GM12878 (cell line): ENCODE results near the gene CROT. TPM values are rescaled to one million over a fixed set of nuclear protein-coding genes. Genes with fewer than 3 reads are reported as not detected.

ENCODE experiments used
- ATAC-seq: fragments of 200-7000 bp; cut with Tn5 transposase; 3 replicates; pipeline ENCODE4 v1.9.1; 2020; ENCODE audit warnings: mild to moderate bottlenecking, moderate library complexity
- BruUV-seq: library from RNA; stranded (reverse); fragments of 400-500 nt; replicated peaks from 2 replicates; lab custom pipeline; 2021; lab: Mats Ljungman, UMichigan
- CTCF ChIA-PET: fragments of 300-600 bp; sonication (Branson Sonifier 250); formaldehyde crosslinking; extraction: SDS; loops from one replicate; lab custom pipeline; 2021; ENCODE audit warnings: inconsistent platforms; lab: Yijun Ruan, JAX
- POLR2A ChIA-PET: fragments of 350-600 bp; formaldehyde crosslinking; extraction: SDS; loops from one replicate; lab custom pipeline; 2021; ENCODE audit warnings: inconsistent platforms; lab: Charles Lee
- RAD21 ChIA-PET: fragments of 300-600 bp; sonication (Branson Sonifier 250); formaldehyde crosslinking; loops from one replicate; lab custom pipeline; 2023; ENCODE audit warnings: antibody characterized with exemption; ENCODE audit not compliant: unreplicated experiment; lab: Charles Lee
- SMC1A ChIA-PET: fragments of 300-600 bp; sonication (Branson Sonifier 250); formaldehyde crosslinking; loops from one replicate; lab custom pipeline; 2023; ENCODE audit not compliant: unreplicated experiment, uncharacterized antibody; lab: Charles Lee
- DNase-seq: peaks from one replicate; pipeline ENCODE4 v3.0.0-alpha.2; 2011; ENCODE audit warnings: low read depth, low spot score
- FAIRE-seq: peaks from 3 replicates; lab custom pipeline; 2011; peaks lifted over from hg19 to GRCh38; lab: Jason Lieb, UNC
- H2AFZ ChIP-seq: 2 replicates; pipeline ENCODE4 v1.6.0; 2011; ENCODE audit warnings: low read depth, low read length, control low read depth; ENCODE audit not compliant: control insufficient read depth
- H3K27ac ChIP-seq: 2 replicates; pipeline ENCODE4 v1.5.1; 2011; ENCODE audit warnings: control low read depth; ENCODE audit not compliant: control insufficient read depth, insufficient read depth
- H3K27me3 ChIP-seq, 2 experiments: replicated peaks in 1 of 2; 2 replicates each; pipeline versions ENCODE4 v1.6.0 to v1.6.1; 2011; ENCODE audit warnings: low read length in 1 of 2; ENCODE audit not compliant: control insufficient read depth in 2 of 2, insufficient read depth in 2 of 2
- H3K36me3 ChIP-seq, 2 experiments: 2 replicates each; pipeline ENCODE4 v1.5.1; 2011; ENCODE audit warnings: low read length in 1 of 2; ENCODE audit not compliant: control insufficient read depth in 2 of 2, insufficient read depth in 2 of 2
- H3K4me1 ChIP-seq: 2 replicates; pipeline ENCODE4 v1.6.1; 2011; ENCODE audit warnings: mild to moderate bottlenecking, low read length, moderate library complexity, mixed read lengths; ENCODE audit not compliant: control insufficient read depth, insufficient read depth
- H3K4me2 ChIP-seq: 2 replicates; pipeline ENCODE4 v1.6.0; 2011; ENCODE audit warnings: control low read depth; ENCODE audit not compliant: control insufficient read depth, insufficient read depth
- H3K4me3 ChIP-seq: fragments of 200-600 bp; sonication (generic); 2 replicates; pipeline ENCODE4 v1.5.1; 2016
- H3K79me2 ChIP-seq: 2 replicates; pipeline ENCODE4 v1.6.0; 2011; ENCODE audit warnings: low read length; ENCODE audit not compliant: control insufficient read depth, insufficient read depth
- H3K9ac ChIP-seq: 2 replicates; pipeline ENCODE4 v1.8.0; 2011; ENCODE audit warnings: low read length, control low read depth, mixed read lengths; ENCODE audit not compliant: control insufficient read depth, insufficient read depth
- H3K9me3 ChIP-seq: replicated peaks from 3 replicates; pipeline ENCODE4 v1.5.1; 2011; ENCODE audit warnings: mild to moderate bottlenecking, low read length; ENCODE audit not compliant: control insufficient read depth, insufficient read depth
- H4K20me1 ChIP-seq: 2 replicates; pipeline ENCODE4 v1.6.0; 2011; ENCODE audit not compliant: control insufficient read depth, insufficient read depth
- MTA3 ChIP-seq: IDR thresholded peaks from 2 replicates; pipeline ENCODE4 v1.6.1; 2012; ENCODE audit warnings: low read length, inconsistent platforms, borderline replicate concordance
- POLR2AphosphoS5 ChIP-seq: IDR thresholded peaks from 2 replicates; pipeline ENCODE4 v1.6.1; 2011; ENCODE audit warnings: mild to moderate bottlenecking, low read length, inconsistent platforms
- RBBP5 ChIP-seq: fragments of 200-600 bp; sonication (generic); conservative IDR thresholded peaks from 2 replicates; pipeline ENCODE4 v1.6.1; 2016
- RELA ChIP-seq: fragments of 450-650 bp; IDR thresholded peaks from 2 replicates; pipeline ENCODE4 v1.8.0; 2014; ENCODE audit warnings: borderline replicate concordance; ENCODE audit not compliant: partially characterized antibody
- SREBF1 ChIP-seq: IDR thresholded peaks from 2 replicates; pipeline ENCODE4 v1.6.1; 2012; ENCODE audit warnings: mild to moderate bottlenecking, low read length
- SUPT20H ChIP-seq: IDR thresholded peaks from 2 replicates; pipeline ENCODE4 v1.6.1; 2011; ENCODE audit warnings: low read depth, mild to moderate bottlenecking, low read length, moderate library complexity, borderline replicate concordance; ENCODE audit not compliant: control insufficient read depth
- WGBS: methylation state at CpG from one replicate; pipeline ENCODE4 v1.1.6; 2016; ENCODE audit warnings: low lambda C conversion rate; ENCODE audit not compliant: insufficient replicate concordance, insufficient coverage; ENCODE audit errors: missing lambda C conversion rate; 5-methylcytosine and 5-hydroxymethylcytosine counted together
- in situ Hi-C: fragments of 300-500 bp; cut with MboI; formaldehyde crosslinking; loops from 9 replicates; pipeline ENCODE4 v1.14.3; 2018; ENCODE audit warnings: mixed read lengths
- intact Hi-C: fragments of 100-400 bp; cut with micrococcal nuclease; formaldehyde crosslinking; loops from one replicate; pipeline ENCODE4 v1.14.2; 2022; ENCODE audit not compliant: unreplicated experiment
- polyA plus RNA-seq, 11 experiments: library from polyadenylated mRNA; depleted of rRNA in 4 of 11; unstranded in 6 of 11; stranded (reverse) in 5 of 11; fragments of >200 nt; fragmentation: Nextera tagmentation in 4 of 11; fragmentation: Illumina TruSeq in 1 of 11; extraction: Ambion mirVana in 4 of 11; extraction: Trizol in 1 of 11; gene quantifications; 1 replicate in 1 of 11; 2 replicates in 10 of 11; pipeline versions ENCODE4 v1.2.1 to v1.2.3, GENCODE V29; 2011 to 2016; ENCODE audit warnings: inconsistent platforms in 2 of 11, missing spikeins in 2 of 11, low read depth in 1 of 11
- total RNA-seq, 4 experiments: library from RNA; depleted of rRNA in 3 of 4; stranded (reverse); fragments of >200 nt in 3 of 4; fragmentation: Illumina TruSeq in 1 of 4; extraction: Trizol in 1 of 4; gene quantifications; 2 replicates each; pipeline versions ENCODE4 v1.2.1 to v1.2.3, GENCODE V29; 2013 to 2021
- TF ChIP-seq, protein P1 (sequence below): fragments of 450-650 bp; IDR thresholded peaks from 2 replicates; pipeline ENCODE4 v1.6.1; 2017; ENCODE audit warnings: mild to moderate bottlenecking, low read depth, inconsistent platforms; ENCODE audit not compliant: poor library complexity, severe bottlenecking
- TF ChIP-seq, protein P2 (sequence below): IDR thresholded peaks from 2 replicates; pipeline ENCODE4 v1.6.1; 2012; ENCODE audit warnings: mild to moderate bottlenecking, low read depth, low read length
- TF ChIP-seq, protein P3 (sequence below): fragments of 450-650 bp; IDR thresholded peaks from 2 replicates; pipeline ENCODE4 v1.6.1; 2018; ENCODE audit warnings: borderline replicate concordance, mild to moderate bottlenecking; ENCODE audit not compliant: partially characterized antibody

Gene CROT
- total and polyA plus RNA-seq, 10 of the 15 experiments (the other 5 are each of a cell fraction or from before 2014, with no cell fraction given) = 5.5 to 15.9 (median 12.1) TPM

DNA sequence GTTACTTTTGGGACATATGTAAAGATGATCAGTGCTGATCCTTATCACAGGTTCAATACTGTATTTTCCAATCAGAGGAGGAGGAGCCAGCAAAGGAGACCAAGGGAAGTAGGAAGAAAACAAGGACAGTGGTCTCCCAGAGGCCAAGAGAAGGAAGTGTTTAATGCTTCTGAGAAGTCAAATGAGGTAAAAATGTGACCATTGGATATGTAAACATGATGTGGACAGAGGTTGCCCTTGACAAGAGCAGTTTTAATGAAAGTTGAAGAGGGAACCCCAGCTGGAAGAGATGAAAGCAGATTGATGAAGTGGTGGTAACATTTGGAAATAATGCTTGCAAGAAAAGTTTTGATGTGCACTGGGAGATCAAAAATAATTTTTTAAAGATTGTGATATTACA lies 18.8 kb downstream of the CROT start:
- ATAC-seq = no peak
- ChIA-PET RAD21 (no interaction called here), POLR2A (no interaction called here), CTCF (interaction anchor here (1.0 kb wide), 1 partner anchor 13 kb away, joined by 4 read pairs; no protein-coding TSS in a partner anchor), SMC1A (no interaction called here)
- intact Hi-C loops = no loop called here
- H3K27ac ChIP-seq = no peak overlapping the region
- no peak overlapping the region for H3K4me2 ChIP-seq
- H3K27me3 ChIP-seq = no peaks in the 10 kb centered on the region
- no peak overlapping the region for H2AFZ ChIP-seq
- H3K36me3 ChIP-seq = no peaks in the 10 kb centered on the region; a peak in 1 of 4 replicates
- no peaks in the 10 kb centered on the region for H3K4me1 ChIP-seq
- in situ Hi-C loops = no loop called here
- H3K4me3 ChIP-seq = no peak overlapping the region
- no peak for FAIRE-seq
- H4K20me1 ChIP-seq = no peaks in the 10 kb centered on the region
- BruUV-seq = no TSS peak
- TF ChIP-seq, protein P1, sequence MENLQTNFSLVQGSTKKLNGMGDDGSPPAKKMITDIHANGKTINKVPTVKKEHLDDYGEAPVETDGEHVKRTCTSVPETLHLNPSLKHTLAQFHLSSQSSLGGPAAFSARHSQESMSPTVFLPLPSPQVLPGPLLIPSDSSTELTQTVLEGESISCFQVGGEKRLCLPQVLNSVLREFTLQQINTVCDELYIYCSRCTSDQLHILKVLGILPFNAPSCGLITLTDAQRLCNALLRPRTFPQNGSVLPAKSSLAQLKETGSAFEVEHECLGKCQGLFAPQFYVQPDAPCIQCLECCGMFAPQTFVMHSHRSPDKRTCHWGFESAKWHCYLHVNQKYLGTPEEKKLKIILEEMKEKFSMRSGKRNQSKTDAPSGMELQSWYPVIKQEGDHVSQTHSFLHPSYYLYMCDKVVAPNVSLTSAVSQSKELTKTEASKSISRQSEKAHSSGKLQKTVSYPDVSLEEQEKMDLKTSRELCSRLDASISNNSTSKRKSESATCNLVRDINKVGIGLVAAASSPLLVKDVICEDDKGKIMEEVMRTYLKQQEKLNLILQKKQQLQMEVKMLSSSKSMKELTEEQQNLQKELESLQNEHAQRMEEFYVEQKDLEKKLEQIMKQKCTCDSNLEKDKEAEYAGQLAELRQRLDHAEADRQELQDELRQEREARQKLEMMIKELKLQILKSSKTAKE = no peak
- no peak for TF ChIP-seq RBBP5
- no peaks in the 10 kb centered on the region for H3K79me2 ChIP-seq
- DNase-seq = no peak
- no peak overlapping the region for H3K9ac ChIP-seq
- H3K9me3 ChIP-seq = no peaks in the 10 kb centered on the region

DNA sequence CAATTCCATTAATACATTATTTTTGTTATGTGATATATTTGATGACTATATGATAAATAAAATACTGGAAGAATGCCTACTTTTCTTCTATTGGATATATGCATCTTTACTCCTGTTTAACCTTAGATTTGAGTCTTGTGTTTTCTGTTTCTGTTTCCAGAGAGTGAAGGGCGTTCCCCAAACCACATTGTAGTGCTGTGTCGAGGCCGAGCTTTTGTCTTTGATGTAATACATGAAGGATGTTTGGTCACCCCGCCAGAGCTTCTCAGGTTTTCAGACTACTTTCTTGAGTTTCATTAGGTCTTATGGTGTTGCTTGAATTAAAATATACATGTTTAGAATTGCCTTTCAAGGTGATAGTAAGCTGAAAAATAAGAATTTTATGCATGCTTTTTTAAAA lies 23.8 kb downstream of the CROT start:
- no peaks in the 10 kb centered on the region for H3K79me2 ChIP-seq
- intact Hi-C loops (no loop called here), in situ Hi-C loops (no loop called here)
- BruUV-seq = no TSS peak
- H2AFZ ChIP-seq = no peak overlapping the region
- peak; percentile 61 for ATAC-seq
- no peak overlapping the region for H3K4me3 ChIP-seq
- no peaks in the 10 kb centered on the region for H4K20me1 ChIP-seq
- RAD21 ChIA-PET = no interaction called here
- H3K9me3 ChIP-seq = no peaks in the 10 kb centered on the region
- WGBS = 100% methylated on average over 4 of the region's 4 CpGs
- CTCF ChIA-PET = interaction anchor here (0.6 kb wide), 1 partner anchor 46 kb away, joined by 3 read pairs; no protein-coding TSS in a partner anchor
- H3K27me3 ChIP-seq = no peaks in the 10 kb centered on the region
- no peak for DNase-seq
- no peak for FAIRE-seq
- POLR2A ChIA-PET = interaction anchor here (1.0 kb wide), 2 partner anchors 23 to 54 kb away, joined by 3 read pairs; partner anchors contain the start of gene CROT
- no peak overlapping the region for H3K4me2 ChIP-seq
- H3K9ac ChIP-seq = no peak overlapping the region
- no peaks in the 10 kb centered on the region for H3K4me1 ChIP-seq
- SMC1A ChIA-PET = interaction anchor here (0.6 to 1.2 kb wide), 4 partner anchors 24 to 428 kb away, joined by 3 to 5 read pairs (median 3); partner anchors contain the start of gene CROT
- no peak overlapping the region for H3K27ac ChIP-seq
- no peaks in the 10 kb centered on the region for H3K36me3 ChIP-seq
- TF ChIP-seq, protein P2, sequence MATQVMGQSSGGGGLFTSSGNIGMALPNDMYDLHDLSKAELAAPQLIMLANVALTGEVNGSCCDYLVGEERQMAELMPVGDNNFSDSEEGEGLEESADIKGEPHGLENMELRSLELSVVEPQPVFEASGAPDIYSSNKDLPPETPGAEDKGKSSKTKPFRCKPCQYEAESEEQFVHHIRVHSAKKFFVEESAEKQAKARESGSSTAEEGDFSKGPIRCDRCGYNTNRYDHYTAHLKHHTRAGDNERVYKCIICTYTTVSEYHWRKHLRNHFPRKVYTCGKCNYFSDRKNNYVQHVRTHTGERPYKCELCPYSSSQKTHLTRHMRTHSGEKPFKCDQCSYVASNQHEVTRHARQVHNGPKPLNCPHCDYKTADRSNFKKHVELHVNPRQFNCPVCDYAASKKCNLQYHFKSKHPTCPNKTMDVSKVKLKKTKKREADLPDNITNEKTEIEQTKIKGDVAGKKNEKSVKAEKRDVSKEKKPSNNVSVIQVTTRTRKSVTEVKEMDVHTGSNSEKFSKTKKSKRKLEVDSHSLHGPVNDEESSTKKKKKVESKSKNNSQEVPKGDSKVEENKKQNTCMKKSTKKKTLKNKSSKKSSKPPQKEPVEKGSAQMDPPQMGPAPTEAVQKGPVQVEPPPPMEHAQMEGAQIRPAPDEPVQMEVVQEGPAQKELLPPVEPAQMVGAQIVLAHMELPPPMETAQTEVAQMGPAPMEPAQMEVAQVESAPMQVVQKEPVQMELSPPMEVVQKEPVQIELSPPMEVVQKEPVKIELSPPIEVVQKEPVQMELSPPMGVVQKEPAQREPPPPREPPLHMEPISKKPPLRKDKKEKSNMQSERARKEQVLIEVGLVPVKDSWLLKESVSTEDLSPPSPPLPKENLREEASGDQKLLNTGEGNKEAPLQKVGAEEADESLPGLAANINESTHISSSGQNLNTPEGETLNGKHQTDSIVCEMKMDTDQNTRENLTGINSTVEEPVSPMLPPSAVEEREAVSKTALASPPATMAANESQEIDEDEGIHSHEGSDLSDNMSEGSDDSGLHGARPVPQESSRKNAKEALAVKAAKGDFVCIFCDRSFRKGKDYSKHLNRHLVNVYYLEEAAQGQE = no peak
- TF ChIP-seq, protein P3, sequence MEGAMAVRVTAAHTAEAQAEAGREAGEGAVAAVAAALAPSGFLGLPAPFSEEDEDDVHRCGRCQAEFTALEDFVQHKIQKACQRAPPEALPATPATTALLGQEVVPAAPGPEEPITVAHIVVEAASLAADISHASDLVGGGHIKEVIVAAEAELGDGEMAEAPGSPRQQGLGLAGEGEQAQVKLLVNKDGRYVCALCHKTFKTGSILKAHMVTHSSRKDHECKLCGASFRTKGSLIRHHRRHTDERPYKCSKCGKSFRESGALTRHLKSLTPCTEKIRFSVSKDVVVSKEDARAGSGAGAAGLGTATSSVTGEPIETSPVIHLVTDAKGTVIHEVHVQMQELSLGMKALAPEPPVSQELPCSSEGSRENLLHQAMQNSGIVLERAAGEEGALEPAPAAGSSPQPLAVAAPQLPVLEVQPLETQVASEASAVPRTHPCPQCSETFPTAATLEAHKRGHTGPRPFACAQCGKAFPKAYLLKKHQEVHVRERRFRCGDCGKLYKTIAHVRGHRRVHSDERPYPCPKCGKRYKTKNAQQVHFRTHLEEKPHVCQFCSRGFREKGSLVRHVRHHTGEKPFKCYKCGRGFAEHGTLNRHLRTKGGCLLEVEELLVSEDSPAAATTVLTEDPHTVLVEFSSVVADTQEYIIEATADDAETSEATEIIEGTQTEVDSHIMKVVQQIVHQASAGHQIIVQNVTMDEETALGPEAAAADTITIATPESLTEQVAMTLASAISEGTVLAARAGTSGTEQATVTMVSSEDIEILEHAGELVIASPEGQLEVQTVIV = no peak
- TF ChIP-seq RELA = no peak
- TF ChIP-seq MTA3 = no peak
- TF ChIP-seq SUPT20H = no peak
- no peak for TF ChIP-seq POLR2AphosphoS5
- no peak for TF ChIP-seq SREBF1
